Activated CD8-positive, alpha-beta T cell treated with anti-CD3 and anti-CD28 coated beads for 36 hours (primary cell): ENCODE measurements around the gene LINC01488. TPM values are rescaled to one million over a fixed set of nuclear protein-coding genes. Genes with fewer than 3 reads are reported as not detected.

Source experiments
- ATAC-seq: fragments of 200-7000 bp; cut with Tn5 transposase; one replicate; pipeline ENCODE4 v1.10.0; 2021; ENCODE audit warnings: mild to moderate bottlenecking, moderate library complexity
- CTCF ChIA-PET: fragments of 350-600 bp; sonication (Branson Sonifier 250); formaldehyde crosslinking; loops from one replicate; lab custom pipeline; 2021; ENCODE audit warnings: antibody characterized with exemption; lab: Charles Lee
- POLR2A ChIA-PET: fragments of 350-600 bp; sonication (Branson Sonifier 250); formaldehyde crosslinking; loops from one replicate; lab custom pipeline; 2021; ENCODE audit warnings: antibody characterized with exemption; lab: Charles Lee
- DNase-seq: peaks from one replicate; pipeline ENCODE4 v3.0.0-alpha.2; 2020
- H3K27ac Mint-ChIP-seq: one replicate; pipeline ENCODE4 v1.8.0; 2021; ENCODE audit warnings: mild to moderate bottlenecking, mixed read lengths
- H3K27me3 Mint-ChIP-seq: one replicate; pipeline ENCODE4 v1.8.0; 2021; ENCODE audit warnings: mixed read lengths
- H3K36me3 Mint-ChIP-seq: one replicate; pipeline ENCODE4 v1.8.0; 2021; ENCODE audit warnings: low read depth, mixed read lengths
- H3K4me1 Mint-ChIP-seq: one replicate; pipeline ENCODE4 v1.8.0; 2021; ENCODE audit warnings: low read depth, mixed read lengths
- H3K4me3 Mint-ChIP-seq: one replicate; pipeline ENCODE4 v1.8.0; 2021; ENCODE audit warnings: mild to moderate bottlenecking, moderate library complexity, mixed read lengths
- H3K9me3 Mint-ChIP-seq: one replicate; pipeline ENCODE4 v1.8.0; 2021; ENCODE audit warnings: mixed read lengths
- intact Hi-C: fragments of 100-400 bp; cut with micrococcal nuclease; formaldehyde crosslinking; loops from one replicate; pipeline ENCODE4 v1.10.0; 2022
- total RNA-seq, 2 experiments: library from RNA; stranded (reverse); gene quantifications; one replicate each; pipeline ENCODE4 v1.2.3, GENCODE V29; 2021
- TF ChIP-seq, protein P1 (sequence below): fragments of 200-600 bp; IDR thresholded peaks from one replicate; pipeline ENCODE4 v1.8.0; 2022; ENCODE audit warnings: antibody characterized with exemption, mild to moderate bottlenecking

LINC01488 gene
- total RNA-seq, 2 experiments from 2014 or later: not detected

DNA sequence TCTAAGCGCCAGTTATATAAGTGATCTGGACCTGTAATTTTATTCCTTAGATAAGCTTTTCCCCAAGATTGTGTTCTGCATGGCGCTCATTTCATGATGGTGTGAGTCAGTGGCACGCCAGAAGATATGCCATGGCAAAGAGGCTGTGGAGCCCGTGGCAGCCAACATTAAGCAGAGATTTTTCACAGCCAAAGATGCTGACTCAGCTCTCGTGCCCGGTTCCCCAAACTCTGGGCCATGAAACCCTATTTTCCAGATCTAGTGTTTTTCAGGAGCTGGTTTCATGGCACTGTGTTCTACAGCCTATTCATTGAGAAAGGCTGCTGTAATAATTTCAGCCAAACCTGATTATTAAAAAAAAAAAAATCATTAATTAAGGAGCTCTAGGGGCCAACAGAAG lies 15.4 kb upstream of the LINC01488 start:
- H3K4me1 Mint-ChIP-seq: no peaks in the 10 kb centered on the region
- ATAC-seq: no peak
- peaks cover 3% of the 10 kb centered on the region for H3K9me3 Mint-ChIP-seq
- TF ChIP-seq, protein P1, sequence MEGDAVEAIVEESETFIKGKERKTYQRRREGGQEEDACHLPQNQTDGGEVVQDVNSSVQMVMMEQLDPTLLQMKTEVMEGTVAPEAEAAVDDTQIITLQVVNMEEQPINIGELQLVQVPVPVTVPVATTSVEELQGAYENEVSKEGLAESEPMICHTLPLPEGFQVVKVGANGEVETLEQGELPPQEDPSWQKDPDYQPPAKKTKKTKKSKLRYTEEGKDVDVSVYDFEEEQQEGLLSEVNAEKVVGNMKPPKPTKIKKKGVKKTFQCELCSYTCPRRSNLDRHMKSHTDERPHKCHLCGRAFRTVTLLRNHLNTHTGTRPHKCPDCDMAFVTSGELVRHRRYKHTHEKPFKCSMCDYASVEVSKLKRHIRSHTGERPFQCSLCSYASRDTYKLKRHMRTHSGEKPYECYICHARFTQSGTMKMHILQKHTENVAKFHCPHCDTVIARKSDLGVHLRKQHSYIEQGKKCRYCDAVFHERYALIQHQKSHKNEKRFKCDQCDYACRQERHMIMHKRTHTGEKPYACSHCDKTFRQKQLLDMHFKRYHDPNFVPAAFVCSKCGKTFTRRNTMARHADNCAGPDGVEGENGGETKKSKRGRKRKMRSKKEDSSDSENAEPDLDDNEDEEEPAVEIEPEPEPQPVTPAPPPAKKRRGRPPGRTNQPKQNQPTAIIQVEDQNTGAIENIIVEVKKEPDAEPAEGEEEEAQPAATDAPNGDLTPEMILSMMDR: no peak
- no peak for DNase-seq
- H3K36me3 Mint-ChIP-seq: no peaks in the 10 kb centered on the region
- H3K27me3 Mint-ChIP-seq: peaks cover 3% of the 10 kb centered on the region
- no peak overlapping the region for H3K4me3 Mint-ChIP-seq
- no peak overlapping the region for H3K27ac Mint-ChIP-seq
- ChIA-PET CTCF (no interaction called here), POLR2A (no interaction called here)
- intact Hi-C loops: no loop called here

GRCh38 chr11:69467196-69467595 lies 14.3 kb upstream of the LINC01488 start:
- Mint-ChIP-seq H3K27ac (no peak overlapping the region), H3K4me1 (no peaks in the 10 kb centered on the region), H3K27me3 (no peaks in the 10 kb centered on the region), H3K36me3 (no peaks in the 10 kb centered on the region), H3K9me3 (no peaks in the 10 kb centered on the region), H3K4me3 (no peak overlapping the region)
- no peak for ATAC-seq
- TF ChIP-seq, protein P1: no peak
- intact Hi-C loops: no loop called here
- no peak for DNase-seq
- POLR2A ChIA-PET: no interaction called here
- CTCF ChIA-PET: no interaction called here

- H3K27ac Mint-ChIP-seq: no peak overlapping the region
- intact Hi-C loops: no loop called here
- H3K36me3 Mint-ChIP-seq: no peaks in the 10 kb centered on the region
- no peaks in the 10 kb centered on the region for H3K4me1 Mint-ChIP-seq
- H3K4me3 Mint-ChIP-seq: no peak overlapping the region
- H3K9me3 Mint-ChIP-seq: no peaks in the 10 kb centered on the region
- ChIA-PET POLR2A (no interaction called here), CTCF (no interaction called here)
- no peaks in the 10 kb centered on the region for H3K27me3 Mint-ChIP-seq
- ATAC-seq (no peak), DNase-seq (no peak)
- TF ChIP-seq, protein P1: no peak
These were observed 13.8 kb upstream of the LINC01488 start for GRCh38 chr11:69467646-69468045.

DNA sequence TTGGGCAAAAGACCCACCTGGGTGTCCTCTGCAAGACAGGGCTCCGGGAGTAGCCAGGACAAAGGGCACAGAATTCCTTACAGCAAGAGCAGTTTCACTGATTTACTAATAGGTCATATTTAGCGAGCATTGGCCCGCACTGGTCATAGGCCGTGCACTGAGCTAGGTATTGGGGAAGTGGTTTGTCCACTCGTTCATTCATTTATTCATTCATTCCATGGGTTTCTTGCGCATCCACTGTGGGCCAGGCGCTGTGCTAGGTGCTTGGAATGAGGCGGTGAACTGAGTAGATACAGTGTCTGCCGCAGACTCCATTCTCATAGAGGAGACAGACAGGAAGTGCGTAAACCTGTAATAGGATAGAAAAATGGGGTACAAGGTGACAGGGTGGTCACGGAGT lies 13.2 kb upstream of the LINC01488 start:
- H3K4me3 Mint-ChIP-seq: no peak overlapping the region
- no peak overlapping the region for H3K27ac Mint-ChIP-seq
- no peaks in the 10 kb centered on the region for H3K4me1 Mint-ChIP-seq
- ATAC-seq (no peak), DNase-seq (no peak)
- POLR2A ChIA-PET: no interaction called here
- CTCF ChIA-PET: no interaction called here
- H3K27me3 Mint-ChIP-seq: no peaks in the 10 kb centered on the region
- H3K36me3 Mint-ChIP-seq: no peaks in the 10 kb centered on the region
- intact Hi-C loops: no loop called here
- no peaks in the 10 kb centered on the region for H3K9me3 Mint-ChIP-seq
- TF ChIP-seq, protein P1: no peak

- no peaks in the 10 kb centered on the region for H3K36me3 Mint-ChIP-seq
- DNase-seq (no peak), ATAC-seq (no peak)
- TF ChIP-seq, protein P1: no peak
- H3K4me1 Mint-ChIP-seq: no peaks in the 10 kb centered on the region
- no peaks in the 10 kb centered on the region for H3K9me3 Mint-ChIP-seq
- no peak overlapping the region for H3K27ac Mint-ChIP-seq
- CTCF ChIA-PET: no interaction called here
- no peaks in the 10 kb centered on the region for H3K27me3 Mint-ChIP-seq
- no peak overlapping the region for H3K4me3 Mint-ChIP-seq
- POLR2A ChIA-PET: no interaction called here
- intact Hi-C loops: no loop called here
These were observed 12.3 kb upstream of the LINC01488 start for GRCh38 chr11:69468911-69469885.
